Measurements from ENCODE around the gene SCGB1C1.

DNA sequence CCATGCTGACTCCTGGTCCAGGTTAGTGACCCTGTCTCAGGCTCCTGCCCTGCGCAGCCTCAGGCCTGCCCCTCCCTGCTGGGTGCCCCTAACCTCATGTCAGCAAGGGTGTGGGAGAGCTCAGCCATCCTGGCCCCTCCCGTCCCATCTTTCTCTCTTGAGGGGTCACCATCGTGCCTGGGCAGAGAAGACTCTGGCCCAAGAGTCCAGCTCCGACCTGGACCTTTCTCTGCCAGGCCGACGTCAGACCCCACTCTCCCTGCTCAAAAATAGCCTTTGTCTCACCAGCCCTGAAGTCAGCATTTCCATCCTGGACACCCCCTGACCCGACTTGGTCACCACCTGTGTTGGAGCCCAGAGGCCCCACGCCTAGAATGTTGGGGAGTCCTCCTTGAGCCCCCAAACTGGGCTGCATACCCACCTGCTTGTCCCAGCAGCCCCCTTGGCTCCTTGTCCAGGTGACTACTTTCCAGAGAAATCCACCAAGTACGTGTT is 4.9 kb downstream of the SCGB1C1 start:
- TF ChIP-seq, protein P1, sequence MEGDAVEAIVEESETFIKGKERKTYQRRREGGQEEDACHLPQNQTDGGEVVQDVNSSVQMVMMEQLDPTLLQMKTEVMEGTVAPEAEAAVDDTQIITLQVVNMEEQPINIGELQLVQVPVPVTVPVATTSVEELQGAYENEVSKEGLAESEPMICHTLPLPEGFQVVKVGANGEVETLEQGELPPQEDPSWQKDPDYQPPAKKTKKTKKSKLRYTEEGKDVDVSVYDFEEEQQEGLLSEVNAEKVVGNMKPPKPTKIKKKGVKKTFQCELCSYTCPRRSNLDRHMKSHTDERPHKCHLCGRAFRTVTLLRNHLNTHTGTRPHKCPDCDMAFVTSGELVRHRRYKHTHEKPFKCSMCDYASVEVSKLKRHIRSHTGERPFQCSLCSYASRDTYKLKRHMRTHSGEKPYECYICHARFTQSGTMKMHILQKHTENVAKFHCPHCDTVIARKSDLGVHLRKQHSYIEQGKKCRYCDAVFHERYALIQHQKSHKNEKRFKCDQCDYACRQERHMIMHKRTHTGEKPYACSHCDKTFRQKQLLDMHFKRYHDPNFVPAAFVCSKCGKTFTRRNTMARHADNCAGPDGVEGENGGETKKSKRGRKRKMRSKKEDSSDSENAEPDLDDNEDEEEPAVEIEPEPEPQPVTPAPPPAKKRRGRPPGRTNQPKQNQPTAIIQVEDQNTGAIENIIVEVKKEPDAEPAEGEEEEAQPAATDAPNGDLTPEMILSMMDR (IDR thresholded peaks at IDR 0.05), result no peak
- TF ChIP-seq POLR2A (IDR thresholded peaks at IDR 0.05), result no peak
